OCI-LY1 (cell line): ENCODE measurements around the gene FBXW9.
"Not testable (repeated sequence)": the region's sequence is repeated elsewhere in the genome, so short reads cannot be mapped to it uniquely, and the experiment has no call there.

ENCODE experiments used
- H2AFZ ChIP-seq: fragments of 200-600 bp; sonication (generic), shearing (Covaris generic); 2 replicates; pipeline ENCODE4 v1.6.0; 2014; ENCODE audit warnings: antibody characterized with exemption, mild to moderate bottlenecking, low read length
- H3F3A ChIP-seq: fragments of 200-600 bp; sonication (generic), shearing (Covaris generic); 2 replicates; pipeline ENCODE4 v1.6.0; 2014; ENCODE audit warnings: mild to moderate bottlenecking, antibody characterized with exemption, low read length, moderate library complexity; ENCODE audit not compliant: insufficient read depth
- H3K27ac ChIP-seq: fragments of 200-600 bp; sonication (generic); 2 replicates; pipeline ENCODE4 v1.5.1; 2014; ENCODE audit warnings: low read length, mixed run types, mild to moderate bottlenecking, low read depth; ENCODE audit not compliant: poor library complexity, severe bottlenecking
- H3K27me3 ChIP-seq: fragments of 200-600 bp; sonication (generic); 2 replicates; pipeline ENCODE4 v1.6.0; 2014; ENCODE audit warnings: antibody characterized with exemption, mild to moderate bottlenecking, low read length, moderate library complexity; ENCODE audit not compliant: insufficient read depth
- H3K36me3 ChIP-seq: fragments of 200-600 bp; sonication (generic); 2 replicates; pipeline ENCODE4 v1.6.1; 2014; ENCODE audit warnings: mild to moderate bottlenecking, antibody characterized with exemption, low read length, moderate library complexity, mixed read lengths; ENCODE audit not compliant: insufficient read depth
- H3K4me1 ChIP-seq: fragments of 200-600 bp; sonication (generic); 2 replicates; pipeline ENCODE4 v1.5.1; 2014; ENCODE audit warnings: mild to moderate bottlenecking, low read length, moderate library complexity; ENCODE audit not compliant: insufficient read depth, severe bottlenecking
- H3K4me2 ChIP-seq: fragments of 200-600 bp; sonication (generic), shearing (Covaris generic); 2 replicates; pipeline ENCODE4 v1.6.1; 2014; ENCODE audit warnings: low read length
- H3K4me3 ChIP-seq: fragments of 200-600 bp; sonication (generic); 2 replicates; pipeline ENCODE4 v1.5.1; 2014; ENCODE audit warnings: low read length, low read depth, mild to moderate bottlenecking, mixed read lengths; ENCODE audit not compliant: poor library complexity, severe bottlenecking
- H3K79me2 ChIP-seq: fragments of 200-600 bp; shearing (Covaris generic); 2 replicates; pipeline ENCODE4 v1.6.1; 2016; ENCODE audit warnings: mixed run types, low read length, mixed read lengths; ENCODE audit not compliant: insufficient read depth
- H3K9ac ChIP-seq: fragments of 200-600 bp; sonication (generic), shearing (Covaris generic); 2 replicates; pipeline ENCODE4 v1.6.1; 2014; ENCODE audit warnings: mild to moderate bottlenecking, low read length, mixed read lengths
- H3K9me2 ChIP-seq: fragments of 200-600 bp; sonication (generic), shearing (Covaris generic); 2 replicates; pipeline ENCODE4 v1.6.1; 2014; ENCODE audit warnings: low read depth, mild to moderate bottlenecking, low read length, mixed read lengths
- H3K9me3 ChIP-seq: fragments of 200-600 bp; shearing (Covaris generic); 2 replicates; pipeline ENCODE4 v1.6.1; 2014; ENCODE audit warnings: low read length, mixed read lengths
- H4K20me1 ChIP-seq: fragments of 200-600 bp; sonication (generic), shearing (Covaris generic); 2 replicates; pipeline ENCODE4 v1.6.0; 2016; ENCODE audit warnings: mild to moderate bottlenecking, low read length; ENCODE audit not compliant: insufficient read depth
- CTCF ChIP-seq: fragments of 200-600 bp; sonication (generic), shearing (Covaris generic); IDR thresholded peaks from 2 replicates; pipeline ENCODE4 v1.5.1; 2017; ENCODE audit warnings: mild to moderate bottlenecking, antibody characterized with exemption, low read length, moderate library complexity, mixed read lengths
- EZH2 ChIP-seq: fragments of 200-600 bp; sonication (generic), shearing (Covaris generic); IDR thresholded peaks from 2 replicates; pipeline ENCODE4 v1.8.0; 2017; ENCODE audit warnings: borderline replicate concordance, mixed run types, mild to moderate bottlenecking, antibody characterized with exemption, low read length, moderate library complexity, mixed read lengths

The FBXW9 gene

GRCh38 chr19:12730064-12730463 lies 33.6 kb upstream of the FBXW9 start:
- H3K9me3 ChIP-seq, result no peaks in the 10 kb centered on the region
- H3F3A ChIP-seq, result peaks cover 7% of the 10 kb centered on the region

GRCh38 chr19:12727745-12728433 lies 31.5 kb upstream of the FBXW9 start:
- no peaks in the 10 kb centered on the region for H3K9me3 ChIP-seq
- TF ChIP-seq CTCF, result no peak
- TF ChIP-seq EZH2, result no peak
- H3K9me2 ChIP-seq, result no peaks in the 10 kb centered on the region
- H3F3A ChIP-seq, result peaks cover 7% of the 10 kb centered on the region
- no peak overlapping the region for H2AFZ ChIP-seq
- H3K27ac ChIP-seq, result no peak overlapping the region
- H4K20me1 ChIP-seq, result no peaks in the 10 kb centered on the region
- H3K79me2 ChIP-seq, result peaks cover 23% of the 10 kb centered on the region
- peaks cover 53% of the 10 kb centered on the region for H3K36me3 ChIP-seq
- no peak overlapping the region for H3K4me2 ChIP-seq
- no peak overlapping the region for H3K9ac ChIP-seq
- H3K4me1 ChIP-seq, result peaks cover 32% of the 10 kb centered on the region
- H3K4me3 ChIP-seq, result no peak overlapping the region
- no peaks in the 10 kb centered on the region for H3K27me3 ChIP-seq

More at GRCh38 chr19:12730064-12730463, 33.6 kb upstream of the FBXW9 start:
- Histone ChIP-seq H3K4me3 (no peak overlapping the region), H3K27me3 (no peaks in the 10 kb centered on the region), H3K9me2 (no peaks in the 10 kb centered on the region), H3K4me1 (peaks cover 36% of the 10 kb centered on the region), H2AFZ (no peak overlapping the region), H3K79me2 (peaks cover 28% of the 10 kb centered on the region), H3K27ac (no peak overlapping the region), H4K20me1 (no peaks in the 10 kb centered on the region), H3K4me2 (no peak overlapping the region), H3K36me3 (peaks cover 55% of the 10 kb centered on the region), H3K9ac (no peak overlapping the region)
- TF ChIP-seq EZH2 (no peak), CTCF (no peak)

GRCh38 chr19:12726988-12727316 lies 30.5 kb upstream of the FBXW9 start:
- Histone ChIP-seq H3K36me3 (peaks cover 46% of the 10 kb centered on the region), H3K4me3 (no peak overlapping the region), H3K4me2 (no peak overlapping the region; the same call in 1 of the 2 replicates), H3K27ac (peak overlapping the region; percentile 83), H3K4me1 (peaks cover 22% of the 10 kb centered on the region), H2AFZ (no peak overlapping the region), H3F3A (peaks cover 7% of the 10 kb centered on the region), H3K9me3 (no peaks in the 10 kb centered on the region), H3K79me2 (peaks cover 21% of the 10 kb centered on the region), H4K20me1 (no peaks in the 10 kb centered on the region), H3K9ac (peak overlapping the region; percentile 8; the same call in 1 of the 2 replicates), H3K9me2 (no peaks in the 10 kb centered on the region), H3K27me3 (no peaks in the 10 kb centered on the region)
- TF ChIP-seq EZH2 (no peak), CTCF (no peak)

GRCh38 chr19:12725612-12726011 lies 29.2 kb upstream of the FBXW9 start:
- peaks cover 28% of the 10 kb centered on the region for H3K4me1 ChIP-seq
- not testable (repeated sequence) for H3K9me3 ChIP-seq, H4K20me1 ChIP-seq, H3K4me2 ChIP-seq, H3F3A ChIP-seq, H2AFZ ChIP-seq, H3K4me3 ChIP-seq, H3K9me2 ChIP-seq, H3K9ac ChIP-seq, H3K27me3 ChIP-seq
- peak overlapping the region; percentile 83 for H3K27ac ChIP-seq
- peaks cover 35% of the 10 kb centered on the region for H3K36me3 ChIP-seq
- peaks cover 29% of the 10 kb centered on the region for H3K79me2 ChIP-seq
